IMR-90 (cell line): Measurements from ENCODE around the gene DHCR7. TPM values are rescaled to one million over a fixed set of nuclear protein-coding genes. Genes with fewer than 3 reads are reported as not detected.

Source experiments
- ATAC-seq: fragments of 200-7000 bp; cut with Tn5 transposase; 2 replicates; pipeline ENCODE4 v1.9.1; 2020; ENCODE audit warnings: low read depth, mild to moderate bottlenecking, moderate library complexity
- BruUV-seq: library from RNA; stranded (reverse); fragments of 400-500 nt; replicated peaks from 2 replicates; lab custom pipeline; 2021; lab: Mats Ljungman, UMichigan
- CTCF ChIA-PET: fragments of 300-600 bp; formaldehyde crosslinking; extraction: SDS; loops from one replicate; lab custom pipeline; 2021; ENCODE audit warnings: antibody characterized with exemption; lab: Yijun Ruan, JAX
- POLR2A ChIA-PET: fragments of 300-600 bp; sonication (Branson Sonifier 250); formaldehyde crosslinking; loops from one replicate; lab custom pipeline; 2022; ENCODE audit warnings: antibody characterized with exemption; ENCODE audit not compliant: unreplicated experiment; lab: Charles Lee
- DNase-seq: peaks from one replicate; pipeline ENCODE4 v3.0.0; 2013
- H2AFZ ChIP-seq: replicated peaks from 2 replicates; pipeline ENCODE3; 2013; ENCODE audit warnings: low read length, mild to moderate bottlenecking; ENCODE audit not compliant: poor library complexity
- H2AK5ac ChIP-seq: 2 replicates; pipeline ENCODE4 v1.6.1; 2013; ENCODE audit warnings: low read depth, low read length, inconsistent platforms
- H2AK9ac ChIP-seq: replicated peaks from 2 replicates; pipeline ENCODE3; 2013; ENCODE audit warnings: mild to moderate bottlenecking, low read depth, low read length, moderate library complexity; ENCODE audit not compliant: poor library complexity
- H2BK120ac ChIP-seq: 2 replicates; pipeline ENCODE4 v1.6.1; 2013; ENCODE audit warnings: low read depth, low read length, inconsistent platforms
- H2BK15ac ChIP-seq: 3 replicates; pipeline ENCODE4 v1.6.1; 2013; ENCODE audit warnings: low read depth, low read length, inconsistent platforms
- H2BK20ac ChIP-seq: 2 replicates; pipeline ENCODE4 v1.6.1; 2013; ENCODE audit warnings: low read depth, mild to moderate bottlenecking, inconsistent platforms, low read length, moderate library complexity
- H2BK5ac ChIP-seq: 2 replicates; pipeline ENCODE4 v1.6.1; 2013; ENCODE audit warnings: mild to moderate bottlenecking, low read depth, low read length, inconsistent platforms; ENCODE audit not compliant: poor library complexity, severe bottlenecking
- H3K14ac ChIP-seq: replicated peaks from 2 replicates; pipeline ENCODE4 v1.6.1; 2013; ENCODE audit warnings: low read depth, low read length, inconsistent platforms
- H3K18ac ChIP-seq: 2 replicates; pipeline ENCODE4 v1.6.1; 2013; ENCODE audit warnings: low read depth, low read length, control low read depth
- H3K23ac ChIP-seq: 2 replicates; pipeline ENCODE4 v1.6.1; 2013; ENCODE audit warnings: low read depth, low read length, inconsistent platforms
- H3K27ac ChIP-seq: 2 replicates; pipeline ENCODE4 v1.5.1; 2013; ENCODE audit warnings: mild to moderate bottlenecking, control low read depth, low read length; ENCODE audit not compliant: insufficient read depth
- H3K27me3 ChIP-seq: 2 replicates; pipeline ENCODE4 v1.6.1; 2013; ENCODE audit warnings: low read length; ENCODE audit not compliant: control insufficient read depth, insufficient read depth
- H3K36me3 ChIP-seq: 2 replicates; pipeline ENCODE4 v1.6.1; 2013; ENCODE audit warnings: low read length, mixed read lengths; ENCODE audit not compliant: control insufficient read depth, insufficient read depth
- H3K4ac ChIP-seq: 2 replicates; pipeline ENCODE4 v1.6.1; 2013; ENCODE audit warnings: low read depth, low read length, inconsistent platforms
- H3K4me1 ChIP-seq: 2 replicates; pipeline ENCODE4 v1.6.1; 2013; ENCODE audit warnings: low read length, mixed read lengths; ENCODE audit not compliant: control insufficient read depth, insufficient read depth
- H3K4me2 ChIP-seq: 2 replicates; pipeline ENCODE4 v1.6.1; 2013; ENCODE audit warnings: low read depth, mild to moderate bottlenecking, control low read depth, low read length, moderate library complexity
- H3K4me3 ChIP-seq: 2 replicates; pipeline ENCODE4 v1.5.1; 2013; ENCODE audit warnings: low read depth, mild to moderate bottlenecking, control low read depth, low read length, moderate library complexity; ENCODE audit not compliant: insufficient read depth
- H3K56ac ChIP-seq: 2 replicates; pipeline ENCODE4 v1.6.1; 2013; ENCODE audit warnings: low read length, inconsistent platforms; ENCODE audit not compliant: insufficient read depth; ENCODE audit errors: extremely low read depth
- H3K79me1 ChIP-seq, 2 experiments: 2 replicates each; pipeline ENCODE4 v1.6.1; 2013; ENCODE audit warnings: low read length in 2 of 2, inconsistent platforms in 1 of 2, low read depth in 1 of 2
- H3K9ac ChIP-seq: 2 replicates; pipeline ENCODE4 v1.6.1; 2013; ENCODE audit warnings: low read depth, low read length, control low read depth
- H3K9me1 ChIP-seq: 2 replicates; pipeline ENCODE4 v1.6.1; 2013; ENCODE audit warnings: low read length, inconsistent platforms; ENCODE audit not compliant: insufficient read depth
- H3K9me3 ChIP-seq: 2 replicates; pipeline ENCODE4 v1.6.1; 2013; ENCODE audit warnings: low read length; ENCODE audit not compliant: control insufficient read depth, insufficient read depth
- H4K20me1 ChIP-seq: 2 replicates; pipeline ENCODE4 v1.6.1; 2013; ENCODE audit warnings: low read length, inconsistent platforms; ENCODE audit not compliant: insufficient read depth
- H4K5ac ChIP-seq: 2 replicates; pipeline ENCODE4 v1.6.1; 2013; ENCODE audit warnings: mild to moderate bottlenecking, low read depth, low read length, control low read depth
- H4K8ac ChIP-seq, 2 experiments: 2 replicates each; pipeline ENCODE4 v1.6.1; 2013; ENCODE audit warnings: low read depth in 2 of 2, low read length in 2 of 2, control low read depth in 1 of 2, inconsistent platforms in 1 of 2
- H4K91ac ChIP-seq: 2 replicates; pipeline ENCODE4 v1.6.1; 2013; ENCODE audit warnings: low read depth, low read length, inconsistent platforms; ENCODE audit not compliant: insufficient read depth
- BHLHE40 ChIP-seq: fragments of 150-350 bp; IDR thresholded peaks from 2 replicates; pipeline ENCODE4 v1.6.1; 2016; ENCODE audit warnings: mild to moderate bottlenecking, low read depth, low read length
- CEBPB ChIP-seq: IDR thresholded peaks from 2 replicates; pipeline ENCODE4 v1.6.1; 2012; ENCODE audit warnings: low read depth, low read length, improper control_type of control experiment
- CHD1 ChIP-seq: IDR thresholded peaks from 2 replicates; pipeline ENCODE4 v1.6.1; 2012; ENCODE audit warnings: low read depth, low read length, improper control_type of control experiment
- CTCF ChIP-seq: conservative IDR thresholded peaks from 2 replicates; pipeline ENCODE4 v1.5.1; 2012; ENCODE audit warnings: mild to moderate bottlenecking, low read depth, low read length, improper control_type of control experiment
- ELK1 ChIP-seq: fragments of 150-350 bp; IDR thresholded peaks from 2 replicates; pipeline ENCODE4 v1.6.1; 2016; ENCODE audit warnings: low read depth, mild to moderate bottlenecking, low read length, moderate library complexity, borderline replicate concordance
- FOS ChIP-seq: fragments of 150-350 bp; IDR thresholded peaks from 2 replicates; pipeline ENCODE4 v1.6.1; 2016; ENCODE audit warnings: low read depth, low read length
- MAFK ChIP-seq: IDR thresholded peaks from 2 replicates; pipeline ENCODE4 v1.6.1; 2012; ENCODE audit warnings: low read depth, low read length, improper control_type of control experiment
- MAZ ChIP-seq: IDR thresholded peaks from 2 replicates; pipeline ENCODE4 v1.6.1; 2012; ENCODE audit warnings: low read depth, mild to moderate bottlenecking, low read length, improper control_type of control experiment, moderate library complexity, borderline replicate concordance
- MXI1 ChIP-seq: IDR thresholded peaks from 2 replicates; pipeline ENCODE4 v1.6.1; 2012; ENCODE audit warnings: low read depth, mild to moderate bottlenecking, low read length, moderate library complexity, borderline replicate concordance
- NFE2L2 ChIP-seq: fragments of 150-350 bp; IDR thresholded peaks from 2 replicates; pipeline ENCODE4 v1.6.1; 2016; ENCODE audit warnings: low read depth, mild to moderate bottlenecking, low read length
- POLR2A ChIP-seq: IDR thresholded peaks from 2 replicates; pipeline ENCODE4 v1.6.1; 2012; ENCODE audit warnings: mild to moderate bottlenecking, low read depth, low read length
- RAD21 ChIP-seq: IDR thresholded peaks from 2 replicates; pipeline ENCODE4 v1.6.1; 2012; ENCODE audit warnings: low read length, improper control_type of control experiment
- RCOR1 ChIP-seq: IDR thresholded peaks from 2 replicates; pipeline ENCODE4 v1.6.1; 2012; ENCODE audit warnings: mild to moderate bottlenecking, low read length, improper control_type of control experiment; ENCODE audit not compliant: insufficient replicate concordance
- RFX5 ChIP-seq: IDR thresholded peaks from 2 replicates; pipeline ENCODE4 v1.8.0; 2012; ENCODE audit warnings: low read depth, mild to moderate bottlenecking, low read length, moderate library complexity
- SMC3 ChIP-seq: fragments of 150-350 bp; IDR thresholded peaks from 2 replicates; pipeline ENCODE4 v1.6.1; 2016; ENCODE audit warnings: low read depth, mild to moderate bottlenecking, antibody characterized with exemption, low read length, moderate library complexity
- USF2 ChIP-seq: fragments of 150-350 bp; IDR thresholded peaks from 2 replicates; pipeline ENCODE4 v1.6.1; 2017; ENCODE audit warnings: mild to moderate bottlenecking, antibody characterized with exemption, low read length, low read depth
- WGBS, 2 experiments: methylation state at CpG; one replicate each; pipeline versions ENCODE4 v1.1.5 to v1.1.7; 2013; ENCODE audit warnings: missing lambda C conversion rate in 2 of 2; ENCODE audit not compliant: insufficient read length in 1 of 2; ENCODE audit errors: extremely low coverage in 2 of 2; 5-methylcytosine and 5-hydroxymethylcytosine counted together
- dilution Hi-C: fragments of 300-500 bp; cut with HindIII; formaldehyde crosslinking; loops from one replicate; pipeline ENCODE4 v1.14.3; 2018; ENCODE audit warnings: low sequenced_read_pairs; ENCODE audit not compliant: unreplicated experiment
- in situ Hi-C: fragments of 300-500 bp; cut with MboI; formaldehyde crosslinking; loops from 3 replicates; pipeline ENCODE4 v1.14.3; 2019; ENCODE audit warnings: low sequenced_read_pairs, inconsistent platforms, mixed read lengths
- intact Hi-C: fragments of 100-400 bp; cut with micrococcal nuclease; formaldehyde crosslinking; loops from 2 replicates; pipeline ENCODE4 v1.10.0; 2022
- polyA plus RNA-seq, 3 experiments: library from polyadenylated mRNA; depleted of rRNA; stranded (reverse); fragments of >200 nt; gene quantifications; 2 replicates each; pipeline ENCODE4 v1.2.3, GENCODE V29; 2012; ENCODE audit warnings: low replicate concordance in 1 of 3
- total RNA-seq: library from RNA; depleted of rRNA; stranded (reverse); fragments of >200 nt; gene quantifications from 2 replicates; pipeline ENCODE4 v1.2.3, GENCODE V29; 2012

Gene DHCR7
- total and polyA plus RNA-seq, 2 of the 4 experiments (the other 2 are of a cell fraction), result 22.0 to 43.3 TPM

DNA sequence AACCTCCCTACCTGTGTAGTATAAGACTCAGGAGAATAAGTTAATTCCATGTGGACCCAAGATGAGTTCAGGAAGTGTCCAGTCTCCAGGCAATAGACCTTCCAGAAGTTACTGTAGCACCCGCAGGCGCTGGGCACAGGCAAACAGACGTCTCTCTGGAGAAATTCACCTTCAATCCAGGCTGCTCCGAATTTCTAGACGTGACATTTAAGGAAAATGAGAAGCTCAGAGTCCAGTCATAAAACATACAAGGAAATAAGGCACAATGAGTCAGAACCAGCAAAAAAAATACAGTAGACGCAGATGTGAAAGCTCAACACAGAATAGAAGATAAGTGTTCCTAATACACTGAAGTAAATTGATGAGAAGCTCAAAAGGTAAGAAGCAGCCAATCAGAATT lies 19.0 kb upstream of the DHCR7 start:
- Histone ChIP-seq H4K5ac (no peak overlapping the region), H3K4me1 (no peaks in the 10 kb centered on the region), H3K9ac (no peak overlapping the region), H2BK20ac (no peak overlapping the region), H3K36me3 (peaks cover 34% of the 10 kb centered on the region), H3K14ac (no peak overlapping the region), H3K4me3 (no peak overlapping the region), H3K79me1 (no peaks in the 10 kb centered on the region; a peak in 1 of 4 replicates), H3K18ac (no peak overlapping the region), H2AK5ac (no peak overlapping the region), H2AK9ac (no peak overlapping the region), H4K20me1 (no peaks in the 10 kb centered on the region), H3K27ac (no peak overlapping the region), H3K9me3 (no peaks in the 10 kb centered on the region), H2BK5ac (no peak overlapping the region), H3K9me1 (no peaks in the 10 kb centered on the region), H4K8ac (no peak overlapping the region), H3K23ac (no peak overlapping the region), H3K27me3 (no peaks in the 10 kb centered on the region), H3K4me2 (no peak overlapping the region), H2AFZ (no peak overlapping the region), H2BK120ac (no peak overlapping the region), H3K56ac (no peak overlapping the region), H4K91ac (no peak overlapping the region), H2BK15ac (no peak overlapping the region), H3K4ac (no peak overlapping the region)
- dilution Hi-C loops, result no loop called here
- CTCF ChIA-PET, result no interaction called here
- no TSS peak for BruUV-seq
- intact Hi-C loops, result no loop called here
- POLR2A ChIA-PET, result no interaction called here
- ATAC-seq (no peak), DNase-seq (no peak)
- WGBS, 2 experiments, result no CpG with 5 or more reads among the region's 6 CpGs
- in situ Hi-C loops, result no loop called here
- TF ChIP-seq RCOR1 (no peak), POLR2A (no peak), SMC3 (no peak), NFE2L2 (no peak), RFX5 (no peak), FOS (no peak), ELK1 (no peak), MAZ (no peak), CHD1 (no peak), MAFK (no peak), RAD21 (no peak), USF2 (no peak), CEBPB (no peak), MXI1 (no peak), CTCF (no peak), BHLHE40 (no peak)
